Mesenchymal stem cell (in vitro differentiated cells and primary cell): ENCODE results near the gene CHN2.

Experiments used
- DNase-seq: peaks from one replicate; pipeline ENCODE4 v3.0.0-alpha.2; 2013
- H2AFZ ChIP-seq: one replicate; pipeline ENCODE4 v1.6.1; 2013; ENCODE audit warnings: low read depth, mild to moderate bottlenecking, control low read depth, inconsistent platforms, low read length, moderate library complexity
- H2AK5ac ChIP-seq: 2 replicates; pipeline ENCODE4 v1.6.1; 2013; ENCODE audit warnings: low read length, moderate library complexity, mild to moderate bottlenecking, inconsistent platforms; ENCODE audit not compliant: severe bottlenecking
- H2BK120ac ChIP-seq: one replicate; pipeline ENCODE4 v1.6.1; 2013; ENCODE audit warnings: low read depth, mild to moderate bottlenecking, inconsistent platforms, low read length, moderate library complexity
- H2BK12ac ChIP-seq, 2 experiments: one replicate each; pipeline ENCODE4 v1.6.1; 2013; ENCODE audit warnings: inconsistent platforms in 2 of 2, low read length in 2 of 2, mild to moderate bottlenecking in 2 of 2, moderate library complexity in 2 of 2, control low read depth in 1 of 2
- H2BK15ac ChIP-seq: one replicate; pipeline ENCODE4 v1.6.1; 2013; ENCODE audit warnings: mild to moderate bottlenecking, low read depth, inconsistent platforms; ENCODE audit not compliant: poor library complexity, severe bottlenecking
- H2BK5ac ChIP-seq: 2 replicates; pipeline ENCODE4 v1.6.1; 2013; ENCODE audit warnings: low read depth, mild to moderate bottlenecking, low read length, control low read depth, inconsistent platforms; ENCODE audit not compliant: poor library complexity, severe bottlenecking
- H3K14ac ChIP-seq, 2 experiments: one replicate each; pipeline ENCODE4 v1.6.1; 2013; ENCODE audit warnings: inconsistent platforms in 2 of 2, low read length in 2 of 2, control low read depth in 1 of 2, mild to moderate bottlenecking in 1 of 2, moderate library complexity in 1 of 2
- H3K18ac ChIP-seq, 2 experiments: one replicate each; pipeline ENCODE4 v1.6.1; 2013; ENCODE audit warnings: inconsistent platforms in 2 of 2, low read length in 2 of 2, control low read depth in 1 of 2, low read depth in 1 of 2, mild to moderate bottlenecking in 1 of 2
- H3K23ac ChIP-seq, 2 experiments: one replicate each; pipeline ENCODE4 v1.6.1; 2013; ENCODE audit warnings: inconsistent platforms in 2 of 2, low read length in 2 of 2, mild to moderate bottlenecking in 2 of 2, moderate library complexity in 2 of 2, control low read depth in 1 of 2
- H3K27ac ChIP-seq: 2 replicates; pipeline ENCODE4 v1.5.1; 2013; ENCODE audit warnings: mild to moderate bottlenecking, moderate library complexity, low read length, control low read depth, inconsistent platforms; ENCODE audit not compliant: poor library complexity, severe bottlenecking
- H3K27me3 ChIP-seq, 2 experiments: 2 replicates each; pipeline versions ENCODE4 v1.6.1 to v1.7.0; 2013; ENCODE audit warnings: low read length in 2 of 2, mild to moderate bottlenecking in 2 of 2, moderate library complexity in 2 of 2, control low read depth in 1 of 2, inconsistent platforms in 1 of 2; ENCODE audit not compliant: control insufficient read depth in 1 of 2, insufficient read depth in 1 of 2
- H3K36me3 ChIP-seq, 2 experiments: 2 replicates each; pipeline versions ENCODE4 v1.6.1 to v1.7.0; 2013; ENCODE audit warnings: low read length in 2 of 2, control low read depth in 1 of 2, inconsistent platforms in 1 of 2, low read depth in 1 of 2, mild to moderate bottlenecking in 1 of 2; ENCODE audit not compliant: insufficient read depth in 2 of 2, control insufficient read depth in 1 of 2
- H3K4ac ChIP-seq, 2 experiments: one replicate each; pipeline ENCODE4 v1.6.1; 2013; ENCODE audit warnings: inconsistent platforms in 2 of 2, low read length in 2 of 2, mild to moderate bottlenecking in 2 of 2, moderate library complexity in 2 of 2, control low read depth in 1 of 2, low read depth in 1 of 2
- H3K4me1 ChIP-seq: 2 replicates; pipeline ENCODE4 v1.6.1; 2013; ENCODE audit warnings: low read depth, low read length, control low read depth; ENCODE audit not compliant: control insufficient read depth, insufficient read depth
- H3K4me2 ChIP-seq: 2 replicates; pipeline ENCODE4 v1.6.1; 2013; ENCODE audit warnings: low read length, mild to moderate bottlenecking, inconsistent platforms; ENCODE audit not compliant: poor library complexity, severe bottlenecking
- H3K4me3 ChIP-seq, 2 experiments: 2 replicates each; pipeline versions ENCODE4 v1.5.1 to v1.7.0; 2013; ENCODE audit warnings: low read length in 2 of 2, mild to moderate bottlenecking in 2 of 2, control low read depth in 1 of 2, low read depth in 1 of 2; ENCODE audit not compliant: insufficient read depth in 1 of 2
- H3K79me1 ChIP-seq: replicated peaks from 2 replicates; pipeline ENCODE4 v1.6.1; 2013; ENCODE audit warnings: mild to moderate bottlenecking, control low read depth, low read length, inconsistent platforms; ENCODE audit not compliant: poor library complexity, severe bottlenecking
- H3K9ac ChIP-seq: 2 replicates; pipeline ENCODE4 v1.7.0; 2013; ENCODE audit warnings: mild to moderate bottlenecking, low read length, moderate library complexity
- H3K9me3 ChIP-seq: 2 replicates; pipeline ENCODE4 v1.7.0; 2013; ENCODE audit warnings: mild to moderate bottlenecking, low read length; ENCODE audit not compliant: control insufficient read depth
- H4K8ac ChIP-seq: one replicate; pipeline ENCODE4 v1.6.1; 2013; ENCODE audit warnings: inconsistent platforms, mild to moderate bottlenecking, low read length, moderate library complexity
- H4K91ac ChIP-seq: one replicate; pipeline ENCODE4 v1.6.1; 2013; ENCODE audit warnings: mild to moderate bottlenecking, low read length, inconsistent platforms
- whole genome bisulfite sequencing: methylation state at CpG from one replicate; pipeline ENCODE4 v1.1.7; 2013; ENCODE audit warnings: mixed read lengths; 5-methylcytosine and 5-hydroxymethylcytosine counted together

CHN2 gene

GRCh38 chr7:29421010-29421956, 226.7 kb downstream of the CHN2 start:
- Histone ChIP-seq H3K4me3 (no peak overlapping the region), H3K4me1 (no peaks in the 10 kb centered on the region), H3K23ac (no peak overlapping the region), H3K27me3 (peaks cover 13 to 23% of the 10 kb centered on the region in 2 experiments), H3K79me1 (no peaks in the 10 kb centered on the region), H3K9ac (no peak overlapping the region), H3K36me3 (no peaks in the 10 kb centered on the region), H2BK12ac (no peak overlapping the region), H3K4ac (no peak overlapping the region), H2AK5ac (no peak overlapping the region), H4K91ac (no peak overlapping the region), H3K4me2 (no peak overlapping the region), H3K27ac (no peak overlapping the region), H2BK15ac (no peak overlapping the region), H3K9me3 (no peaks in the 10 kb centered on the region), H2BK5ac (no peak overlapping the region), H3K14ac (no peak overlapping the region), H4K8ac (no peak overlapping the region), H2BK120ac (no peak overlapping the region), H2AFZ (no peak overlapping the region), H3K18ac (no peak overlapping the region)
- WGBS: 85% methylated on average over 12 of the region's 12 CpGs
- no peak for DNase-seq

- H4K91ac ChIP-seq: no peak overlapping the region
- WGBS: 87% methylated on average over 3 of the region's 5 CpGs
- peaks cover 13 to 21% of the 10 kb centered on the region in 2 experiments for H3K27me3 ChIP-seq
- no peaks in the 10 kb centered on the region for H3K4me1 ChIP-seq
- H4K8ac ChIP-seq: no peak overlapping the region
- H3K4ac ChIP-seq: no peak overlapping the region
- no peak overlapping the region for H3K27ac ChIP-seq
- H3K14ac ChIP-seq: no peak overlapping the region
- H3K18ac ChIP-seq: peak overlapping the region in 1 of 2 experiments; percentile 40
- no peak overlapping the region for H2BK12ac ChIP-seq
- H3K36me3 ChIP-seq: no peaks in the 10 kb centered on the region
- H2BK15ac ChIP-seq: no peak overlapping the region
- no peak overlapping the region for H3K23ac ChIP-seq
- DNase-seq: no peak
- H3K9me3 ChIP-seq: no peaks in the 10 kb centered on the region
- H2BK120ac ChIP-seq: no peak overlapping the region
- no peak overlapping the region for H3K9ac ChIP-seq
- no peak overlapping the region for H3K4me2 ChIP-seq
- H2BK5ac ChIP-seq: no peak overlapping the region
- no peaks in the 10 kb centered on the region for H3K79me1 ChIP-seq
- no peak overlapping the region for H2AK5ac ChIP-seq
- H3K4me3 ChIP-seq: no peak overlapping the region
- no peak overlapping the region for H2AFZ ChIP-seq
Observed at GRCh38 chr7:29422829-29423228, 228.3 kb downstream of the CHN2 start.

GRCh38 chr7:29424295-29424983, 229.9 kb downstream of the CHN2 start:
- Histone ChIP-seq H2BK12ac (no peak overlapping the region), H4K8ac (no peak overlapping the region), H3K79me1 (no peaks in the 10 kb centered on the region), H2AFZ (no peak overlapping the region), H3K4ac (no peak overlapping the region), H2BK120ac (no peak overlapping the region), H3K4me1 (no peaks in the 10 kb centered on the region), H3K36me3 (no peaks in the 10 kb centered on the region), H3K4me3 (no peak overlapping the region), H3K9me3 (no peaks in the 10 kb centered on the region), H3K14ac (no peak overlapping the region), H2AK5ac (no peak overlapping the region), H3K23ac (no peak overlapping the region), H3K27me3 (peaks cover 13 to 18% of the 10 kb centered on the region in 2 experiments), H4K91ac (no peak overlapping the region), H3K27ac (no peak overlapping the region), H2BK15ac (no peak overlapping the region), H3K9ac (no peak overlapping the region), H3K4me2 (no peak overlapping the region), H2BK5ac (no peak overlapping the region), H3K18ac (no peak overlapping the region)
- no peak for DNase-seq
- 90% methylated on average over 6 of the region's 7 CpGs for WGBS

DNA sequence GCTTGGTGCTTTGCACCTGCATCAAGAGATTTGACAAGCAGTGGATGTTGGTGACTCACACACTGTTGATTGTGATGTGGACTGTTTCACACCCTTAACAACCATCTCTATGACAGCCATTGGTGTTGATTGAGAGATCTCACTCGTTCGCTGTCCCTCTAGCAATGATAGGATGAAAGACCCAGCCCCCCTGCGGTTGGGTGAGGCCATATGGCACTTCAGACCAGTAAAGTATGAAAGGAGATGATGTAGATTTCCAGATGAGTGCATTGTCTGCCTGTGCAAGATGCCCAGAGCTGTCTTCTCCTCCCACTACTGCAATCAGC, 230.4 kb downstream of the CHN2 start:
- Histone ChIP-seq H3K4me1 (no peaks in the 10 kb centered on the region), H3K4me2 (no peak overlapping the region), H3K27ac (no peak overlapping the region), H2BK12ac (no peak overlapping the region), H3K27me3 (peaks cover 13 to 18% of the 10 kb centered on the region in 2 experiments), H2BK15ac (no peak overlapping the region), H3K18ac (no peak overlapping the region), H2BK5ac (no peak overlapping the region), H3K79me1 (no peaks in the 10 kb centered on the region), H3K36me3 (no peaks in the 10 kb centered on the region), H3K4me3 (no peak overlapping the region), H4K8ac (peak overlapping the region; percentile 56), H3K9ac (no peak overlapping the region), H2AK5ac (no peak overlapping the region), H3K14ac (no peak overlapping the region), H3K23ac (no peak overlapping the region), H2BK120ac (no peak overlapping the region), H3K4ac (no peak overlapping the region), H3K9me3 (no peaks in the 10 kb centered on the region), H2AFZ (no peak overlapping the region), H4K91ac (no peak overlapping the region)
- WGBS: 93% methylated on average over 3 of the region's 3 CpGs
- DNase-seq: no peak
